CD4-positive, alpha-beta T cell treated with Interleukin-6 at 100 ng/mL for 8 hours (primary cell): ENCODE data around the gene IGFBP4.

Source experiments
- DNase-seq: peaks from one replicate; pipeline ENCODE4 v3.0.0-alpha.2; 2020; ENCODE audit warnings: mixed read lengths, low spot score

IGFBP4 gene

GRCh38 chr17:40471846-40472732 is 28.8 kb downstream of the IGFBP4 start:
- no peak for DNase-seq

DNA sequence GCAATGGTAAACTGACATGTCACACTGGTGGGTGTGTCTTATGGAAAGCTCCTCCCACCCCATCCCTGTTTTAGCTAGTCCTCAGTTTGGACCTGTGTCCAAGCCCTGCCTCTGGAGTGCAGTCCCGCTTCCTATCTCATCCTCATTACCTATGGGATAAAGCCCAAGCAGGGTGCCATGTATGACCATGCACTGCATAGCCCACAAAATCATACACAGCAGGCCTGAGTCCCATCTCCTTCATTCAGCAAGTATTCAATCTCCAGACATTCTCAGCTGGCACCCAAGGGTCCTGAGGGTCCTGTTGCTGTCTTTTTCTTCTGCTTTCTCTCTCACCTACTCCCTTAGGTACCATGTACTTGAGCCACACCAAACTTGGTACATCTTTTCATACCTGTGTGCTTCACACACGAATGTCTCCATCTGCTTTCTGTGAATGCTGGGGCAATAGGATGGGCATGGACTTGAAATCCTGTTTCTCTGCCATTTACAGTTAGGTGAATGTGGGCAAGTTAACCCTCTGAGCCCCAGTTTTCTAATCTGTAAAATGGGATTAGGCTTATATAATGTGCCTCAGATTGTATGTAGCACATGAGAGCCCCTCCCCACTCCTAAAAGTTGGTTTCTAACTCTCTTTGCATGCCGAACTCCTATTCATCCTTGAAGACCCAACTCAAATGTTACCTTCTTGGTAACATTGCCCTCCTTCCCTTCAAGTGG is 29.6 kb downstream of the IGFBP4 start:
- DNase-seq, result no peak

GRCh38 chr17:40473573-40474365 is 30.5 kb downstream of the IGFBP4 start:
- DNase-seq, result no peak

GRCh38 chr17:40474419-40475002 is 31.3 kb downstream of the IGFBP4 start:
- DNase-seq, result no peak

DNA sequence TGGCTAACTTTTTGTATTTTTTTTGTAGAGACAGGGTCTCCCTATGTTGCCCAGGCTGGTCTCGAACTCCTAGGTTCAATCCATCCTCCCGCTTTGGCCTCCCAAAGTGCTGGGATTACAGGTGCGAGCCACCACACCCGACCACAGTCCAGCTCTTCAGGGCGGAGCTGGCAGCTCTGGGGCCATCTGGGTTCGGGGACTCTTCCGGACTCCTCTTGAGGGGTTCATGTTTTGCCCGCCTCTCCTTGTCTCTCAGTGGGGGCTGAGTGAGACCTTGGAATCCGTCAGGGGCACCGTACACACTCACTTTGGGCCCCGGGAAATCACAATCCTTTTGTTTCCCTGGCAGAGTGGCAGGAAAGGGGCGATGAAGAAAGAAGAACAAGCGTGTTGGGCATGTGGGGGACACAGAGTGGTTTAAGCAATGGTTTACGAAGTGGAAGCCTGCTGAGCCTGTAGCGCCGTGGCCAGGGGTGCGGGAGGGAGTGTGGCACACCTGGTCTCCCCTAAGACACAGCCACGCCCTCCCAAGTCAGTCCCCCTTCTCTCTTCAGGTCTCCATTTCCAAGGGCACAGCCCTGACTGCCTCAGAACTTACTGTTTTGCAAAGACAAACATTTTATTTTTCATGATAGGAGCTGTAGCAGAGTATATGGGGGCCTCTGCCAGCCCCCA is 32.1 kb downstream of the IGFBP4 start:
- no peak for DNase-seq

DNA sequence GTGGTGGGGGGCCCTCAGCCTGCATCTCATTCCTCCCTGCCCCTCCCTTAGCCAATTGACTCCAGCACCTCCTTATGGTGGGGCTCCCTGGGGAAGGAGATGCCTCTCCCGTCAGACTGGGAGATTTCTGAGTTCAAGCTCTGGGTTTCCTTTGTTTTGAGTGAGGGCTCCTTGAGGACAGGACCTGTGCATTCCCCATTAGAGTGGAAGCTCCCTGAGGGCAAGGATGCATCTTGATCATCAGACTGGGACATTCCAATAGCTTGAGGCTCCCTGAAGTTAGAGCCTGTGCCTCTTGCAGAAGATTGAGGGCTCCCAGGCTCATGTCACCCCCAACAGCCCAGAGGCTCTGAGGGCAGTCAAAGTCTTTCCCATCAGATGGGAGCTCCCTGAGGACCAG is 34.5 kb downstream of the IGFBP4 start:
- no peak for DNase-seq

- DNase-seq, result no peak
Measured at GRCh38 chr17:40478486-40478885, 35.2 kb downstream of the IGFBP4 start.

GRCh38 chr17:40479754-40480480 is 36.7 kb downstream of the IGFBP4 start:
- DNase-seq, result no peak

DNA sequence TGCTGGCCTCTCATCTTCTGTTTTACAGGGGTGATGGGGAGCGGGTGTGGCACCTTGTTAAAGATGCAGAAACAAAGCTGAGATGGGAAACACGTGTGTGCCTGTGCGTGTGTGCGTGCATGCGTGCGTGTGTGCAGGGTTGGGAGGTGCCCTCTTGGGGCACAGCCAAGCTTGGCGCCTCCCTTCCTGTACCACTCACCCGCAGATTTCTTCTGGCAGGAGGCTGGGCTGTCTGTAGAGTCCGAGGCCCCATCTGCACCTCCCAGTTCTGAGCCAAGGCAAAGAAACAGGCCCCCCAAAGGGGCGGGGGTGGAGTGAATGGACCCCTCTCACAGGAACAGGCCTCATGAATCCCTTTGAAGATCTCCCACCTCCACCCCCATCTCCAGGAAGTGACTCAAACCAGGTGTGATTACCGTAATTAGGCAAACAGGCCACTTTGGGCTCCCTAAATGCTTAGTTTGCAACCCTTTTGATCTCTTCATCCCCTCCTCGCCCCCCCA is 37.3 kb downstream of the IGFBP4 start:
- peak; percentile 88 for DNase-seq

- DNase-seq, result no peak
Measured at GRCh38 chr17:40481106-40481505, 37.9 kb downstream of the IGFBP4 start.

DNA sequence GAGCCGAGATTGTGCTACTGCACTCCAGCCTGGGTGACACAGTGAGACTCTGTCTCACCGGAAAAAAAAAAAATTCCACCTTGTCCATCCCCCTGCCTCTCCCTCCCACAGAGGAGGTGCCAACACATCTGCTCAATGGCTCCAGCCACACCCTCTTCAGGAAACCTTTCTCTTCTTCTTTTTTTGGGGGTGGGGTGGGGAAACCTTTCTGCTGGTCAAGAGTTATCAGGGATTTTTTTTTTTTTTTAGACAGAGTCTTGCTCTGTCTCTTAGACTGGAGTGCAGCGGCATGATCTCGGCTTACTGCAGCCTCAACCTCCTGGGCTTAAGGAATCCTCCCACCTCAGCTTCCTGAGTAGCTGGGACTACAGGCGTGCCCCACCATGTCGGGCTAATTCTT is 39.5 kb downstream of the IGFBP4 start:
- DNase-seq, result no peak

DNA sequence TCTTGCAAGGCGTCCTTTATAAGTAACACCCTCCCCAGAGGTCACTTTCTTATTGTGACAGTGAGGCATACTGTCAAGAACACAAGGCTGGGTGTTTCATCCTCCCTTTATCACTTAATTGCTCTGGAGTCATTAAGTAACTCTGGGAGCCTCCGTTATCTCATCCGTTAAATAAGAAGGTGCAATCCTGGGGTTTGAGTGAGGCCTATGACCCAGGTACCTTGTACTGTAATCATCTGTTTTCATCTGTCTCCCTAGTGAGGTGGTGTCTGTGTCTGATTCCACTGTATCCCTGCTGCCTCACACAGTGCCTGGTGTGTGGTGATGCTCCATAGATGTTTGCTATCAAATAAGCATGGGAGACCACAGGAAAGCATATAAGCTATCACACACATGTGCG is 40.4 kb downstream of the IGFBP4 start:
- no peak for DNase-seq

GRCh38 chr17:40484285-40484972 is 41.2 kb downstream of the IGFBP4 start:
- DNase-seq, result no peak

- DNase-seq, result no peak
Measured at GRCh38 chr17:40484973-40485530, 41.8 kb downstream of the IGFBP4 start.

GRCh38 chr17:40485851-40486521 is 42.7 kb downstream of the IGFBP4 start:
- no peak for DNase-seq

- no peak for DNase-seq
Measured at GRCh38 chr17:40486522-40487370, 43.5 kb downstream of the IGFBP4 start.

- DNase-seq, result no peak
Measured at GRCh38 chr17:40487371-40488020, 44.2 kb downstream of the IGFBP4 start.
